HG02870 (cell line): ENCODE data around the gene KCNJ4.

Experiments
- ATAC-seq: cut with Tn5 transposase; IDR thresholded peaks from one replicate; pipeline ENCODE4 v1.9.1; 2021; ENCODE audit warnings: mild to moderate bottlenecking, moderate library complexity; ENCODE audit not compliant: unreplicated experiment

The KCNJ4 gene

GRCh38 chr22:38432264-38432663, 22.7 kb downstream of the KCNJ4 start:
- ATAC-seq = no peak

- ATAC-seq = no peak
Measured at GRCh38 chr22:38431266-38432010, 23.6 kb downstream of the KCNJ4 start.

- ATAC-seq = no peak
Measured at GRCh38 chr22:38429499-38430068, 25.4 kb downstream of the KCNJ4 start.

GRCh38 chr22:38428714-38429113, 26.3 kb downstream of the KCNJ4 start:
- no peak for ATAC-seq

GRCh38 chr22:38427940-38428339, 27.1 kb downstream of the KCNJ4 start:
- no peak for ATAC-seq

GRCh38 chr22:38427465-38427864, 27.5 kb downstream of the KCNJ4 start:
- no peak for ATAC-seq

GRCh38 chr22:38426628-38427027, 28.4 kb downstream of the KCNJ4 start:
- no peak for ATAC-seq

GRCh38 chr22:38424525-38425080, 30.4 kb downstream of the KCNJ4 start:
- ATAC-seq = no peak

GRCh38 chr22:38423512-38424503, 31.2 kb downstream of the KCNJ4 start:
- ATAC-seq = no peak

GRCh38 chr22:38422611-38423511, 32.1 kb downstream of the KCNJ4 start:
- no peak for ATAC-seq

GRCh38 chr22:38420734-38421133, 34.3 kb downstream of the KCNJ4 start:
- no peak for ATAC-seq

GRCh38 chr22:38419858-38420160, 35.2 kb downstream of the KCNJ4 start:
- no peak for ATAC-seq

GRCh38 chr22:38419121-38419857, 35.7 kb downstream of the KCNJ4 start:
- no peak for ATAC-seq

- ATAC-seq = no peak
Measured at GRCh38 chr22:38418589-38418988, 36.4 kb downstream of the KCNJ4 start.

GRCh38 chr22:38417252-38418060, 37.5 kb downstream of the KCNJ4 start:
- no peak for ATAC-seq

- no peak for ATAC-seq
Measured at GRCh38 chr22:38416621-38417251, 38.3 kb downstream of the KCNJ4 start.

- ATAC-seq = no peak
Measured at GRCh38 chr22:38415561-38416321, 39.3 kb downstream of the KCNJ4 start.

- no peak for ATAC-seq
Measured at GRCh38 chr22:38415046-38415445, 40.0 kb downstream of the KCNJ4 start.
